BE2C (cell line): Measurements from ENCODE around the gene TYMP.
A peak's percentile ranks its signal among the peaks of the same experiment; 100 is the strongest.
"Not testable (repeated sequence)": the region's sequence is repeated elsewhere in the genome, so short reads cannot be mapped to it uniquely, and the experiment has no call there.

ENCODE experiments used
- DNase-seq: peaks from one replicate; pipeline ENCODE4 v3.0.0-alpha.2; 2020
- H3K27me3 ChIP-seq: fragments of 250-450 bp; sonication (Bioruptor Pico); 2 replicates; pipeline ENCODE4 v1.5.1; 2020; ENCODE audit warnings: mild to moderate bottlenecking
- H3K36me3 ChIP-seq: fragments of 250-450 bp; sonication (Bioruptor Pico); 2 replicates; pipeline ENCODE4 v1.5.1; 2020; ENCODE audit warnings: mild to moderate bottlenecking
- H3K4me1 ChIP-seq: fragments of 250-450 bp; sonication (Bioruptor Pico); 2 replicates; pipeline ENCODE4 v1.5.1; 2020
- H3K4me3 ChIP-seq: 2 replicates; pipeline ENCODE4 v1.5.1; 2011; ENCODE audit warnings: low read depth, low read length
- H3K9me3 ChIP-seq: fragments of 250-450 bp; sonication (Bioruptor Pico); 2 replicates; pipeline ENCODE4 v1.5.1; 2020
- TF ChIP-seq, protein P1 (sequence below): IDR thresholded peaks from 2 replicates; pipeline ENCODE4 v1.5.1; 2012; ENCODE audit warnings: mild to moderate bottlenecking, low read depth, low read length

The TYMP gene

DNA sequence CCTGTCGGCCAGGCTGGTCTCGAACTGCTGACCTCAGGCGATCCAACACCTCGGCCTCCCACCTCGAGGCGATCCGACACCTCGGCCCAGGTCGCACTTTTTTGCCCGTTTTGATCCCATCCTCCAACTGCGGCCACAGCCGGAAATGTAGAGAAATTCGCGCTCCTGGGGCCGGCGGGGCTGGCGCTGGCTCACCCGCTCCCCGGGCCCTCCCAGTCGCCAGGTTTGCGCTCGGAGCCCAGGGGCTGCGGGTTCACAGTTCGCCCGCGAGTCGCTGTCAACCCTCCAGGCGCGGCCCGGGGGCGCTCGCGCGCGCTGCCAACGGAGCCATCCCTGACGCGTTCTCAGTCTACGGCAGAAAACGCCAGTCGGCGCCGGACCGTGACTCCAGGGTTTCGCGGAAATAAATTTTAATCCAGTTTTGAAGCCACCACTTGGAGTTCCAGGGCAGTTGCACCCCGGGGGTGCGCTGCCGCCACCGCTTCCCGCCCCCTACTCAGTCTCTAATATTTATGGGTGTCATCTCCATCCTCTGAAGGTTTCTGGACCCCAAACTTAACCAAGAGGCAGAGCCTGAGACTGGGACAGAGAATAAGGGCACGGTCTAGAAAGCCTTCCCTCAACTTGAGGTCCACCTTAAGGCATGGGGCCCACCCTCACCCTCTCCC lies 14.4 kb upstream of the TYMP start:
- Histone ChIP-seq H3K4me1 (no peaks in the 10 kb centered on the region), H3K36me3 (no peaks in the 10 kb centered on the region), H3K4me3 (peak overlapping the region; percentile 25; the same call in 1 of the 2 replicates), H3K27me3 (no peaks in the 10 kb centered on the region), H3K9me3 (no peaks in the 10 kb centered on the region)
- TF ChIP-seq, protein P1, sequence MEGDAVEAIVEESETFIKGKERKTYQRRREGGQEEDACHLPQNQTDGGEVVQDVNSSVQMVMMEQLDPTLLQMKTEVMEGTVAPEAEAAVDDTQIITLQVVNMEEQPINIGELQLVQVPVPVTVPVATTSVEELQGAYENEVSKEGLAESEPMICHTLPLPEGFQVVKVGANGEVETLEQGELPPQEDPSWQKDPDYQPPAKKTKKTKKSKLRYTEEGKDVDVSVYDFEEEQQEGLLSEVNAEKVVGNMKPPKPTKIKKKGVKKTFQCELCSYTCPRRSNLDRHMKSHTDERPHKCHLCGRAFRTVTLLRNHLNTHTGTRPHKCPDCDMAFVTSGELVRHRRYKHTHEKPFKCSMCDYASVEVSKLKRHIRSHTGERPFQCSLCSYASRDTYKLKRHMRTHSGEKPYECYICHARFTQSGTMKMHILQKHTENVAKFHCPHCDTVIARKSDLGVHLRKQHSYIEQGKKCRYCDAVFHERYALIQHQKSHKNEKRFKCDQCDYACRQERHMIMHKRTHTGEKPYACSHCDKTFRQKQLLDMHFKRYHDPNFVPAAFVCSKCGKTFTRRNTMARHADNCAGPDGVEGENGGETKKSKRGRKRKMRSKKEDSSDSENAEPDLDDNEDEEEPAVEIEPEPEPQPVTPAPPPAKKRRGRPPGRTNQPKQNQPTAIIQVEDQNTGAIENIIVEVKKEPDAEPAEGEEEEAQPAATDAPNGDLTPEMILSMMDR = peak; percentile 65
- DNase-seq = peak; percentile 90

DNA sequence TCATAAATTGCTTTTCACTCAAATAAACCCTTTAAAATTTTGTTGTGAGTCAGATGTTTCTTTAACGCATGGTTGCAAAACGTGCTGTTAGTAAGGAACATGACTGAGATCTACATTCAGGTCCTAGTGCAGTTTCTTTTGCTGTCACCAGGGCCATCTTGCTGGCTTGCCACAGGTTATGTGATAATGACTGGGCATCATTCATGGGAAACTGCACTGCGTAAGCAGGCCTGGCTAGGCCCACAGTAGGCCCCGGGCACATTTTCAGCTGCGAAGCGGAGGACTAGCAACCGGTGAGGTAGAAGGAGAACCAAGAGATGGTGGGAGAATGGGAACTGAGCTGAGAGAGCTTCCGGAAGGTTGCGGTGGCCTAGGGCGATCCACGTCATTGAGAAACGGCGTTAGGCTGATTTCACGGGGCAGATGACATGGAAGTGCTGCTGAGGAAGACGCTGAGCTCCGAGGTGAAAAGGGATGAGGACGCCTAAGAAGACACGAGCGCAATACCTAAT lies 12.7 kb upstream of the TYMP start:
- no peak overlapping the region for H3K4me3 ChIP-seq
- no peaks in the 10 kb centered on the region for H3K4me1 ChIP-seq

DNA sequence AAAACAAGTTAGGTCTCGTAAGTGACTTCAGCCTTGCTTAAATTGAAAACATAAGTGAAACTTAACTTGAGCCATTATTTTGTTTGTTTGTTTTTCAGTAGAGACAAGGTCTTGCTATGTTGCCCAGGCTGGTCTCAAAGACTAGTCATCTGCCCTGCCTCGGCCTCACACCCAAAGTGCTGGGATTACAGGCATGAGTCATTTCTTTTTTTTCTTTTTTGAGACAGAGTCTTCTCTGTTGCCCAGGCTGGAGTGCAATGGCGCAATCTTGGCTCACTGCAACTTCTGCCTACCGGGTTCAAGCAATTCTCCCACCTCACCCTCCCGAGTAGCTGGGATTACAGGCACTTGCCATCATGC lies 11.8 kb upstream of the TYMP start:
- not testable (repeated sequence) for H3K36me3 ChIP-seq, H3K4me3 ChIP-seq, H3K4me1 ChIP-seq, H3K9me3 ChIP-seq, H3K27me3 ChIP-seq, DNase-seq

More for the DNA sequence above, 12.7 kb upstream of the TYMP start:
- no peak for DNase-seq
- TF ChIP-seq, protein P1 = no peak
- H3K27me3 ChIP-seq = no peaks in the 10 kb centered on the region
- H3K9me3 ChIP-seq = no peaks in the 10 kb centered on the region
- no peaks in the 10 kb centered on the region for H3K36me3 ChIP-seq

DNA sequence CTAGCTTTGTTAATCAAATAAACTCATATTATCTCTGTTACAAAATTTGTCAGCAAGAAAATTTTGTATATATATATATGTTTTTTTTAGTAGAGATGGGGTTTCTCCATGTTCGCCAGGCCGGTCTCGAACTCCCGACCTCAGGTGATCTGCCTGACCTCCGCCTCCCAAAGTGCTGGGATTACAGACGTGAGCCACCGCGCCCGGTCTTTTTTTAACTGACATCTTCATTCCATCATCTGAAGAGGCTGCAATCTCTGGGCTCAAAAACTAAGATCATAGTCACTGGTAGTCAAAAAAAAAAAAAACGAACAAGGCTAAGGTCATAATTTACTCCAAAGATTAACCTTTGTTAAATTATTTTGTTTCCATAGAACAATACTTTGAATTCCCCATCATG lies 10.6 kb upstream of the TYMP start:
- H3K4me1 ChIP-seq = no peaks in the 10 kb centered on the region
- TF ChIP-seq, protein P1 = no peak

DNA sequence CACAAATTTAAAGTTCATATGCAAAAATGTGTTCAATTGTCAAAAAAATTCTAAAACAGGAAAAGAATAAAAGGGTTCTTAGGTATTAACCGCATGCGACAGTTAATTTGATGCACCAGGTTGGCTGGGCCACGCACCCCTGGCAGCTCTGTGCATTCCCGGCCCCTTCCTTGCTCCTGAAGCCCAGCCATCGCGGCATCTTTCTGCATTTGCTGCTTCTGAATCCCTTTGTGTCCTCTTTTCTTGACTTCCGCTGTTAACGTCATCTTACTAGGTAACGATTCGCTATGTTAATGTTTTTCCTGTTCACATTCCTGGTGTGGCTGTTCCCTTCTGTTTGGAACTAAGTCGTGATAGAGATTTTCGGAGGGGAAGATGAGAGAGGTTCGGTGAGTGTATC lies 8.0 kb upstream of the TYMP start:
- H3K4me3 ChIP-seq = no peak overlapping the region
- TF ChIP-seq, protein P1 = no peak
- no peak for DNase-seq

More for the DNA sequence above, 10.6 kb upstream of the TYMP start:
- Histone ChIP-seq H3K9me3 (no peaks in the 10 kb centered on the region), H3K36me3 (no peaks in the 10 kb centered on the region), H3K4me3 (no peak overlapping the region), H3K27me3 (no peaks in the 10 kb centered on the region)
- no peak for DNase-seq

DNA sequence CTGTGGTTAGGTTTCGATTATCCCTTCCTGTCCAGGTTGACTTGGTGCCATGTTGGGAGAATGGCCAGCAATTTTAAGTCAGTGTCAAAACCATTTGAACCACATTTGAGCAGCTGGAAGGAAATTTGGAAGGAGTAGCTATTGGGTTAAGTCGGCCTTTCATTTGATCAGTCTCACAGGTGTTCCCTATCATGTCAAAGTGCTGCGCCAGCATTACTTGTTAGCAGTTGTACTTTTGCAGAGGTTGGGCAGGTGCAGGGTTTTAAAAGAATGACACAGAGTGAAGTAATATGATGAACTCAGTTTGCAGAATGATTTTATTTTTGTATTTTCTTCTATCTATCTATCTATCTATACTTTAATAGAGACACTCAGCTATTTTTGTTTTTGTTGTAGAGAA lies 6.4 kb upstream of the TYMP start:
- no peak overlapping the region for H3K4me3 ChIP-seq
- no peak for DNase-seq
- no peaks in the 10 kb centered on the region for H3K4me1 ChIP-seq
- H3K36me3 ChIP-seq = no peaks in the 10 kb centered on the region
- peaks cover 26% of the 10 kb centered on the region for H3K27me3 ChIP-seq
- H3K9me3 ChIP-seq = no peaks in the 10 kb centered on the region
- TF ChIP-seq, protein P1 = no peak

More for the DNA sequence above, 8.0 kb upstream of the TYMP start:
- Histone ChIP-seq H3K9me3 (no peaks in the 10 kb centered on the region), H3K27me3 (peaks cover 10% of the 10 kb centered on the region), H3K36me3 (no peaks in the 10 kb centered on the region), H3K4me1 (no peaks in the 10 kb centered on the region)
